Tibial nerve (tissue), 4 donors: Measurements from ENCODE around the gene TBC1D5. TPM values are rescaled to one million over a fixed set of nuclear protein-coding genes. Genes with fewer than 3 reads are reported as not detected.
"Not testable (repeated sequence)": the region's sequence is repeated elsewhere in the genome, so short reads cannot be mapped to it uniquely, and the experiment has no call there.

Source experiments
- DNase-seq, 2 donors: peaks; one replicate each; pipeline ENCODE4 v3.0.0-alpha.2; 2019; ENCODE audit warnings: low spot score in 2 of 2
- H3K27ac ChIP-seq, 4 donors: fragments of 200-600 bp; sonication (generic) in 3 of 4; one replicate each; pipeline ENCODE4 v1.5.1; 2017 to 2019; ENCODE audit warnings: mild to moderate bottlenecking in 1 of 4
- H3K27me3 ChIP-seq, 2 donors: fragments of 200-600 bp; sonication (generic) in 1 of 2; one replicate each; pipeline versions ENCODE4 v1.5.1 to v1.6.0; 2017 to 2019
- H3K36me3 ChIP-seq, 3 donors: fragments of 200-600 bp; sonication (generic); one replicate each; pipeline ENCODE4 v1.5.1; 2018 to 2019
- H3K4me1 ChIP-seq, 4 donors: fragments of 200-600 bp; sonication (generic) in 3 of 4; one replicate each; pipeline ENCODE4 v1.5.1; 2017 to 2019
- H3K4me3 ChIP-seq, 4 donors: fragments of 200-600 bp; sonication (generic) in 3 of 4; one replicate each; pipeline ENCODE4 v1.5.1; 2017 to 2019; ENCODE audit warnings: mild to moderate bottlenecking in 1 of 4, moderate library complexity in 1 of 4
- H3K9me3 ChIP-seq, 4 donors: fragments of 200-600 bp; sonication (generic) in 3 of 4; one replicate each; pipeline ENCODE4 v1.5.1; 2017 to 2019
- CTCF ChIP-seq, 5 experiments: fragments of 200-600 bp in 3 of 5; fragments of 450-650 bp in 2 of 5; sonication (generic) in 3 of 5; IDR thresholded peaks; one replicate each; pipeline ENCODE4 v1.5.1; 2016 to 2019; ENCODE audit warnings: antibody characterized with exemption in 5 of 5, mild to moderate bottlenecking in 3 of 5, moderate library complexity in 2 of 5
- EP300 ChIP-seq, 2 donors: sonication (generic); formaldehyde crosslinking; IDR thresholded peaks; one replicate each; pipeline ENCODE4 v1.6.1; 2017; ENCODE audit warnings: antibody characterized with exemption in 2 of 2, mild to moderate bottlenecking in 1 of 2
- POLR2A ChIP-seq, 2 donors: fragments of 450-650 bp; IDR thresholded peaks; one replicate each; pipeline ENCODE4 v1.6.1; 2017; ENCODE audit warnings: antibody characterized with exemption in 2 of 2, mild to moderate bottlenecking in 2 of 2, moderate library complexity in 2 of 2
- WGBS, 2 donors: methylation state at CpG; one replicate each; pipeline ENCODE4 v1.1.5; 2018; 5-methylcytosine and 5-hydroxymethylcytosine counted together
- total RNA-seq, 4 donors: library from RNA; depleted of rRNA; stranded (reverse); fragments of >200 nt; gene quantifications; one replicate each; pipeline ENCODE4 v1.1.0, GENCODE V29; 2016

TBC1D5 gene
- total RNA-seq, 4 donors from 2014 or later: 55.2 to 128 (median 79.4) TPM

GRCh38 chr3:17726313-17726712, 16.1 kb downstream of the TBC1D5 start:
- Histone ChIP-seq H3K4me3 (no peak overlapping the region), H3K4me1 (no peaks in the 10 kb centered on the region), H3K27ac (no peak overlapping the region), H3K27me3 (no peaks in the 10 kb centered on the region), H3K9me3 (no peaks in the 10 kb centered on the region), H3K36me3 (peaks cover 0 to 30% (median 7%) of the 10 kb centered on the region in 3 donors)
- TF ChIP-seq CTCF (IDR thresholded peaks at IDR 0.05) (no peak), POLR2A (IDR thresholded peaks at IDR 0.05) (no peak), EP300 (IDR thresholded peaks at IDR 0.05) (no peak)
- no peak for DNase-seq
- 97 to 98% methylated on average over 1 of the region's 1 CpG for WGBS, 2 donors

- WGBS, 2 donors: 97 to 99% methylated on average over 5 of the region's 5 CpGs
- H3K4me1 ChIP-seq, H3K27me3 ChIP-seq, H3K9me3 ChIP-seq, DNase-seq, H3K4me3 ChIP-seq, H3K27ac ChIP-seq: not testable (repeated sequence)
- peaks cover 0 to 30% (median 7%) of the 10 kb centered on the region in 3 donors for H3K36me3 ChIP-seq
These were observed 16.6 kb downstream of the TBC1D5 start for GRCh38 chr3:17725844-17726243.

- no peak for TF ChIP-seq CTCF (IDR thresholded peaks at IDR 0.05)
- no peak for TF ChIP-seq POLR2A (IDR thresholded peaks at IDR 0.05)
- no peak for TF ChIP-seq EP300 (IDR thresholded peaks at IDR 0.05)
- 81 to 86% methylated on average over 1 of the region's 1 CpG for WGBS, 2 donors
- Histone ChIP-seq H3K9me3 (no peaks in the 10 kb centered on the region), H3K4me1 (peaks cover 0 to 3% (median under 1%) of the 10 kb centered on the region in 4 donors), H3K27ac (no peak overlapping the region), H3K36me3 (peaks cover 0 to 24% (median 7%) of the 10 kb centered on the region in 3 donors), H3K4me3 (no peak overlapping the region), H3K27me3 (no peaks in the 10 kb centered on the region)
- DNase-seq: no peak
These were observed 17.5 kb downstream of the TBC1D5 start for GRCh38 chr3:17724948-17725347.

- Histone ChIP-seq H3K4me3 (no peak overlapping the region), H3K9me3 (no peaks in the 10 kb centered on the region), H3K36me3 (peaks cover 0 to 23% (median 7%) of the 10 kb centered on the region in 3 donors), H3K27ac (no peak overlapping the region), H3K27me3 (no peaks in the 10 kb centered on the region), H3K4me1 (peaks cover 0 to 7% (median 2%) of the 10 kb centered on the region in 4 donors)
- DNase-seq: no peak
- TF ChIP-seq CTCF (IDR thresholded peaks at IDR 0.05) (no peak), EP300 (IDR thresholded peaks at IDR 0.05) (no peak), POLR2A (IDR thresholded peaks at IDR 0.05) (no peak)
- WGBS, 2 donors: 97 to 99% methylated on average over 3 of the region's 3 CpGs
These were observed 18.3 kb downstream of the TBC1D5 start for GRCh38 chr3:17724122-17724521.

- no peak overlapping the region for H3K4me3 ChIP-seq
- no peaks in the 10 kb centered on the region for H3K27me3 ChIP-seq
- TF ChIP-seq CTCF (IDR thresholded peaks at IDR 0.05) (no peak), POLR2A (IDR thresholded peaks at IDR 0.05) (no peak), EP300 (IDR thresholded peaks at IDR 0.05) (no peak)
- peaks cover 0 to 31% (median 10%) of the 10 kb centered on the region in 3 donors for H3K36me3 ChIP-seq
- H3K9me3 ChIP-seq: peaks cover 0 to 16% (median 3%) of the 10 kb centered on the region in 4 donors
- no peak overlapping the region for H3K27ac ChIP-seq
- no peak for DNase-seq
- peaks cover 0 to 7% (median 2%) of the 10 kb centered on the region in 4 donors for H3K4me1 ChIP-seq
These were observed 25.0 kb downstream of the TBC1D5 start for GRCh38 chr3:17717411-17717810.

- H3K4me3 ChIP-seq: no peak overlapping the region
- no peaks in the 10 kb centered on the region for H3K27me3 ChIP-seq
- no peak for DNase-seq
- H3K36me3 ChIP-seq: peaks cover 0 to 31% (median 10%) of the 10 kb centered on the region in 3 donors
- WGBS, 2 donors: 94 to 99% methylated on average over 2 of the region's 2 CpGs
- H3K27ac ChIP-seq: no peak overlapping the region
- H3K4me1 ChIP-seq: peaks cover 0 to 1% (median 0%) of the 10 kb centered on the region in 4 donors
- TF ChIP-seq CTCF (IDR thresholded peaks at IDR 0.05): no peak
- no peak for TF ChIP-seq POLR2A (IDR thresholded peaks at IDR 0.05)
- peaks cover 0 to 16% (median 3%) of the 10 kb centered on the region in 4 donors for H3K9me3 ChIP-seq
These were observed 28.0 kb downstream of the TBC1D5 start for GRCh38 chr3:17714473-17714872.
